Epithelial cell of prostate (primary cell): ENCODE data around the gene CNOT6.
"Not testable (repeated sequence)": the region's sequence is repeated elsewhere in the genome, so short reads cannot be mapped to it uniquely, and the experiment has no call there.

ENCODE experiments used
- DNase-seq: peaks from one replicate; pipeline ENCODE4 v3.0.0-alpha.2; 2011; ENCODE audit warnings: low read depth, low spot score
- H3K27ac ChIP-seq: fragments of 450-650 bp; 2 replicates; pipeline ENCODE4 v1.5.1; 2017; ENCODE audit warnings: mild to moderate bottlenecking

Gene CNOT6

DNA sequence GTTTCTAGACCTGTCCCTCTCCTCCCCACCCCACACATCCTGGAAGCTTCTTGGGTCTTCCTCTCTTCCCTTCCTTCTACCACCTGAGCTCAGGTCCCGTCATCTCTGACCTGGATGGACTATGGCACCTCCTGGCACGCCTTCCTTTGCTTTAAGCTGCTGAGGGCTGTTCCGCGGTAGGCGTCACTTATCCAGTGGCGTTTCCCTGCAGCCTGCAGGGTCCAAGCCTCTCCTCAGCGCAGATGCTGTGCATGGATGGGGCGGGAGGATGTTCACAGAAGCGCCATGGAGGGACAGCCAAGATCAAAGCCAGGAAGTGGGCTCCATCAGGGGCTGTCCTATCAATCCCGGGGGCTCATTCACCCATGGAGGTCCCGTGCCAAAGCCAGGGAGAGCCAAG, 23.8 kb upstream of the CNOT6 start:
- DNase-seq = no peak
- H3K27ac ChIP-seq = no peak overlapping the region

DNA sequence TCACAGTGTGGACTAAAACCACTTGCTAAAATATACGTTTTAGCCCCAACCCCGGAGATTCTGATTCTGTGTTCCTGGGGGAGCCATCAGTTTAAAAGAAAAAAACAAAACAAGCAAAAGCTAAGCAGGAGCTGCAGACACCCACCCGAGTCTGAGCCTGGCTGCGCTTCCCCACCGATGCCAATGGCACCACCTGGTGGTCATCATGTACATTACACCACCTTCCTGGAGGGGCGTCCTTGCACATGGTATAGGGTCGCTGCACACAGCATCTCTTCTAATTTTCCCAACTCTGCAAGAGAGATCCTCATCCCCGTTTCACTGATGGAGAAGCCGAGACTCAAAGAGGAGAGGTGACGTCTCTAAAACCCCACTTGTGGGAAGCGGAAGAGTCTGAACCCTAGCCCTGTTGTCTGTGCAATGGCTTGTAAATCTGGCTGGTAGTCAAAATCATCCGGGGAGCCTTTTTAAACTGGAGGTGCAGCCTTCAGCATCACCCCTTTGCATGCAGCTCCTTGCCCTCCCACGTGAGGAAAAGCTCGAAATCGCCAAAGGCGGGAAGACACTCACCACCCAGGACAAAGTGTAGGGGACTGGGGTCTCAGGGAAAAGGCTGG, 23.1 kb upstream of the CNOT6 start:
- DNase-seq = no peak
- no peak overlapping the region for H3K27ac ChIP-seq

DNA sequence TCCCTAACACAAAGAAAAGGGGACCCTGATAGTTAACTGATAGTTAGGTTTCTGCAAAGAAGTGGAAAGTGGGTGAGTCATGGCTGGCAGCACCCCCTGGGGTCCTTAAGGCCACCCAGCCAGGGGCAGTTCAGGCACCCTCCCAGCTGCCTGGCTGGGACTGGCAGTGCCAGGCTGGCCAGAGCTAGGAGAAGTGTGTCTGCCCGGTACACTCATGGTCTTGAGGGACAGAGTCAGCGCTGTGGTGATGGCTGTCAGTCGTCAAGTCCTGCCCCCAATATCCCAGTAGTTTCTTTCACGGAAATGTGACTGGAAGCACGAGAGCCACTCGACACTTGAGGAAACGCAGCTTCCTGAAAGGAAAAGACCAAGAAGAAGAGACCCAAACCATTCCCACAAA, 22.3 kb upstream of the CNOT6 start:
- no peak for DNase-seq
- no peak overlapping the region for H3K27ac ChIP-seq

DNA sequence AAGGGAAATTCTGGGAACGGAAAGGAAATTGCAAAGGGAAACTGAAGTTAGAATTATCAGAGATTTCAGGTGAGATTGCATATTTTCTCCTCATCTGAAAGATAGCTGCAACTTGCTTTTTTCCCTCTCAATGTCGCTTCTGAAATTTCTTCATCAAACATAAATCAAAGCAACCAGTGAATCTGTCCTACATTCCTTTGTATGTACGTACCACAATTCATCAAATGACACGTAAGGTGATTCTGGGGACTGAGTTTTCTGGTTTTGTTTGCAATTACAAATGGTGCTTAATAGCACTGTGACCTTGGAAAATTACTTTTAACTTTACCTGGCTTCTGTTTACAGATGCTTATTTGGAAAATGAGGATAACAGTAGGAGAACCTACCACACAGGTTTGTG, 21.9 kb upstream of the CNOT6 start:
- no peak for DNase-seq
- H3K27ac ChIP-seq = no peak overlapping the region

DNA sequence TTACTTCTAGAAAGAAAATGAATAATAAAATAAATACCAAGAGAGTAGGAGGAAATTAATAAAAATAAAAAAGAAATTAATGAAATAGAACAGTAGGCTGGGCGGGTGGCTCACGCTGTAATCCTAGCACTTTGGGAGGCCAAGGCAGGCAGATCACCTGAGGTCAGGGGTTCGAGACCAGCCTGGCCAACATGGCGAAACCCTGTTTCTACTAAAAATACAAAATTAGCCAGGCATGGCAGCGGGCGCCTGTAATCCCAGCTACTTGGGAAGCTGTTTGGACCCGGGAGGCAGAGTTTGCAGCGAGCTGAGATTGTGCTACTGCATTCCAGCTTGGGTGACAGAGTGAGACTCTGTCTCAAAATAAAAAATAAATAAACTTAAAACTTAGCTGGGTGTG, 20.8 kb upstream of the CNOT6 start:
- not testable (repeated sequence) for H3K27ac ChIP-seq, DNase-seq

DNA sequence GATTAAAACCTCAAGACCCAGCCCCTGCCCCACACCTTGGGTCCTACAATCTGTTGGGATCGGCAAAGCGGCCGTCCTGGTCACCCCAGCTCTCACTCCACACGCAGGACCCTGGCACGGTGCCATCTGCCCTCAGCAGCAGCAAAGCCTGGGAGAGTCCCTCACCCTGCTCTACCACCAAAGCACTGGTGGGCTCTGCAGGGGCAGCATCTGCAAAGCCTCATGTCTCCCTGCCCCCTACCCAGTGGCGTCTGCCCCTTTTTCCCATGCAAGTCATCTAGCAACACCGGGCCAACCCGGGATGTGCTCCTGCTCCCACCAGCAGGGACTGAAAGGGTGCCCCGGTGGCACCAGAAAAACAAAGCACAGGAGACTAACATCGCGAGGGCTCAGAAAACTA, 19.6 kb upstream of the CNOT6 start:
- no peak overlapping the region for H3K27ac ChIP-seq
- no peak for DNase-seq

DNA sequence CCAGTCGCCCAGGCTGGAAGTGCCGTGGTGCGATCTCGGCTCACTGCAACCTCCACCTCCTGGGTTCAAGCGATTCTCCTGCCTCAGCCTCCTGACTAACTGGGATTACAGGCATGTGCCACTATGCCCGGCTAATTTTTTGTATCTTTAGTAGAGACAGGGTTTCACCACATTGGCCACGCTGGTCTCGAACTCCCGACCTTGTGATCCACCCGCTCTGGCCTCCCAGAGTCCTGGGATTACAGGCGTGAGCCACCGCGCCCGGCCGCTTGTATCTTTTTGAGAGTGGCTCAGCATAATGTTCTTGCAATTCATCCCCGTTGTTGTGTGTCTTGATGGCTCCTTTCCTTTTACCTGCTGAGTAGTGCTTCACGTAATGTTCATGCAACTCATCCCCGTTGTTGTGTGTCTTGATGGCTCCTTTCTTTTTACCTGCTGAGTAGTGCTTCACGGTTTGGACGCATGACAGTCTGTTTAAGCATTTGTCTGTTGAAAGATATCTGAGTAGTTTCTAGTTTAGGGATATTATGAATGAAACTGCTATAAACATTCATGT, 18.1 kb upstream of the CNOT6 start:
- not testable (repeated sequence) for DNase-seq, H3K27ac ChIP-seq

DNA sequence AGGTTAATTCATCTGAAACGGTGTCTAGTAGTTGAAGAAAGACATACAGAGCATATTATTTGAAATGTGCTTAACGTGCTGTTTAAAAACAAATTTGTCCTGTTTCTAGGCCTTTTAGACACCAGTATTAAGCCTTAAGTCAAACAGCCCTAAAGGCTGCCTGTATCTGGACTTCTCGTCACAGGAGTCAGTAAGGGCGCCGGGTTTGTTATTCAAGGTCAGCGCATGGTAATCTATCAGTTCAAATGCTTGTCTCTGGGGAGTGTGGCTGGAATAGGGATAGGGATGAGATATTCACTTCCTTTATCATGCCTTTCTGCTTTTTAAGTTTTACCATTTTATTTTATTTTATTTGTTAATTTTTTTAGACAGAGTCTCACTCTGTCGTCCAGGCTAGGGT, 9.4 kb upstream of the CNOT6 start:
- no peak overlapping the region for H3K27ac ChIP-seq
- no peak for DNase-seq

DNA sequence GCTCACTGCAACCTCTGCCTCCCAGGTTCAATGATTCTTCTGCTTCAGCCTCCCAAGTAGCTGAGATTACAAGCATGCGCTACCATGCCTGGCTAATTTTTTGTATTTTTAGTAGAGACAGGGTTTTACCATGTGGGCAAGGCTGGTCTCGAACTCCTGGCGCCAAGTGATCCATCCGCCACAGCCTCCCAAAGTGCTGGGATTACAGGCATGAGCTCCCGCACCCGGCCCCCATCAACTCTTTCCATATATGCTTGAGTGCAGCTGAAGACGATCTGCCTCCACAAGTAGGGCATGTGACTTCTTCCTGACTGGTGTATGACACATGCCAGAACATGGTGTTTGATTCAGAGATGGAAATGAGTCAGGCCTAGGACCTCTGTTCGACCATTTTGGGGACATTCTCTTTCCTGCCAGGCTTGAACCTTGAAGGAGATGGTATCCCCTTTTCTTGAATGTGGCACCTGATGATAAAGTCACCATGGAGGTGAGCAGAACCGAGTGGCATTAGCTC, 7.5 kb upstream of the CNOT6 start:
- DNase-seq = no peak
- H3K27ac ChIP-seq = no peak overlapping the region

DNA sequence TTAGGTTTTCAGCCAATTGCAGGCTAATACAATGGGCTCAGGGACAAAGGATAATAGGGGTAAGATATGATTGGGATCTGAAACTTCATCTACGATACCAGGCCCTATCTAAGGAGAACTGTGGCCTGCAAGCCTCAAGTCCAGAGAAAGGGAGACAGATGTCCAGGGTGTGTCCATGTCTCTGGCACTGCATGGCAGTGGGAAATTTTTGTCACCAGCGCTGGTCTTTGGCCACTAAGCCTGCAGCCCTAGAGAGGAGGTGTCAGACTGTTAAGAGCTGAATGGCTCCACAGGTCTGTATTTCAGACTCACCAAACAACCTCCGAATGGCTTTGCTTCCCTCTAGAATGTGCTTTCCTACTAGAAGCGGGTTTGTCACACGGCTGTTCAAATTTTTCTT, 6.6 kb upstream of the CNOT6 start:
- no peak for DNase-seq
- H3K27ac ChIP-seq = no peak overlapping the region

DNA sequence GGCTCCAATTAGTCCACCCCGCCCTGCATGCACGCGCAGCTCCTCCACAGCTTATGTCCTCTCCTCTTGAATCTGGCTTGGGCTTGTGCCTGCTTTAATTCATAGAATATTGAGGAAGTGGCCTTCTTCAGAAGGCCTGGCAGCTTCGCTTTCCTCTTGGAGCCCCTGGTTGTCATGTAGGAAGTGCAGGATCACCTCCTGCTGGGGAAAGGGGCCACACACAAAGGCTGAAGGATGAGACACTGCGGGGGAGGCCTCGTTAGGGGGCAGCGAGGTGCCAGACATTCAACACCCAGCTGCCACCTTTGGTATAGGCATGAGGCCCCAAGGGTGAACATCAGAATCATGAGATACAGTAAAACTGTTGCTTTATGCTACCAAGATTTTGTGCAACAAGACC, 2.7 kb upstream of the CNOT6 start:
- H3K27ac ChIP-seq = no peak overlapping the region
- no peak for DNase-seq

DNA sequence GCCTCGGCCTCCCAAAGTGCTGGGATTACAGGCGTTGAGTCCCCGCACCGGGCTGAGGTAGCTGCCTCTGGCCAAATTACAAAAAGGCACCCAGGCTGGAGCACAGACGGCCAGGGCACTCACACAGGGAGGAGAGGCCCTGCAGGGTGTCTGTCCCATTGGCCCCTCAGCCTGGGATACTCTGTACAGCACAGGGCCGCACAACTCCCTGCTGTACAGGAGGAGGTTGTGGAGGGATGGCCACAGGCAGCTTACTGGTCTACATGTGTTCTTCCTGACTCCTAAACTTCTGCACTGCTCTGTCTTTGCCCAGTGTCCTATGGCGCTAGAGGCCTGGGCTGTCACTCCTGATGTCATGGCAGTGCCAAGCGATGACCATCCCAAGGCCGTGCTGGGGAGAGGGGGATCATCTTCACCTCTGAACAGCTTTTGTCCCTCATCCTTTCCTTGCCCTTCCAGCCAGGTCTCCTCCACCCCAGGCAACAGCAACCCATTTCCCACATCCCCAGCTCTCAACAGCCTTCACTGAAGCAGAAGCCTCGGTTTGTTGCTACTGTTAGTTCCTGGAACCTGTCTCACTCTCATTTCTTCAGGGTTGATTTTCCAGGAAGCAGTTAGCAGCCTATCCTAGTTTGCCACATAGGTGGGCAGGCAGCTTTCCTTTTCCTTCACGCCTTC, 1.8 kb upstream of the CNOT6 start:
- DNase-seq = no peak
- H3K27ac ChIP-seq = no peak overlapping the region

DNA sequence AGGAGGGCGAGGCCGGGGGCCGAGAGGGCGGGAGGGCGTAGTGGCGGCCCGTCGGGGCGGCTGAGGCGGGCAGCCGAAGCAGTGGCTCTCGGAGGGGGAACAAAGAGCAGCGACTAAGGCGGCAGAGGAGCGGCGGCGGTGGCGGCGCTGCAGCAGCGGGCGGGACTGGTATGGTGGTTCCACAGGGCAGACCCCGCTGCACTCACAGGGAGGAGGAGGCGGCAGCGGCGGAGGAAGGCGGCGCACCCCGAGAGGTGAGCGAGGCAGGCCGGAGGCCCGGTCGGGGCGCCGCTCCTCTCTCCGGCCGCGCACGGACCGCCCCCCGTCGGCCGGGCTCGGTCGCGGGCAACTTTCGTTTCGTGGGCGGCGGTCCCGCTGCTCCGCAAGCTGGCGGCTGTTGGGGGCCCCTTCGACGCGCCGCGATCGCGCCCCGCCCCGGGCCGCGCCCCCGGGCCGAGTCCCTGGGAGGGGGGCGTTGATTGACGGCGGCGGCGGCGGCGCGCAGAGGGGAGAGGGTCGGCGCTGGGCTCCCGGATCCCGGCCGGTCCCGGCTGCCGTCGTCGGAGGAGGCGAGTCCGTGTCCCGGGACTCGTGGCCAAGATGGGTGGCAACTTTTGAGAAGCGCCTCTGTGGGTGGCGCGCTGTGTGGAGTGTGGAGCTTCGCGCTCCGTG, 467 bp downstream of the CNOT6 start:
- DNase-seq = no peak
- H3K27ac ChIP-seq = peak overlapping the region; percentile 75

DNA sequence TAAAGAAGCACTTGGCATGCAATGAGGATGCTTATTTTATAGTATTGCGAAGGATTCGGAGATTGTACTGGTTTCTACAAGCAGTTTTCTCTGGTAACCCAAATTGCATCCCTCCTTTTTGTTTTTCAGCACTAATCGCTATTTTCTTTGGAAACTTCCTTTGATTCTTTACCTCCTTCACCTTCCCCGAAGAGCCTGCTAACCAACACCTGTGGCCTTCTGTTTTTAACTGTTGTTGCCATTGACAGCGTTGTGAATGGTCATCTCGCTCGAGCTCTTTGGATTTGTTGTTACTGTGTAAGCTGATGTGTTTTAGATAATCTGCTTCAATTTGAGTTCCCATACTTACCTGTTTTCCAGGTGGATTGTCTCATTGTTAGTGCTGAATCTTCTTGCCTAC, 1.1 kb downstream of the CNOT6 start:
- no peak for DNase-seq
- H3K27ac ChIP-seq = peak overlapping the region; percentile 75

DNA sequence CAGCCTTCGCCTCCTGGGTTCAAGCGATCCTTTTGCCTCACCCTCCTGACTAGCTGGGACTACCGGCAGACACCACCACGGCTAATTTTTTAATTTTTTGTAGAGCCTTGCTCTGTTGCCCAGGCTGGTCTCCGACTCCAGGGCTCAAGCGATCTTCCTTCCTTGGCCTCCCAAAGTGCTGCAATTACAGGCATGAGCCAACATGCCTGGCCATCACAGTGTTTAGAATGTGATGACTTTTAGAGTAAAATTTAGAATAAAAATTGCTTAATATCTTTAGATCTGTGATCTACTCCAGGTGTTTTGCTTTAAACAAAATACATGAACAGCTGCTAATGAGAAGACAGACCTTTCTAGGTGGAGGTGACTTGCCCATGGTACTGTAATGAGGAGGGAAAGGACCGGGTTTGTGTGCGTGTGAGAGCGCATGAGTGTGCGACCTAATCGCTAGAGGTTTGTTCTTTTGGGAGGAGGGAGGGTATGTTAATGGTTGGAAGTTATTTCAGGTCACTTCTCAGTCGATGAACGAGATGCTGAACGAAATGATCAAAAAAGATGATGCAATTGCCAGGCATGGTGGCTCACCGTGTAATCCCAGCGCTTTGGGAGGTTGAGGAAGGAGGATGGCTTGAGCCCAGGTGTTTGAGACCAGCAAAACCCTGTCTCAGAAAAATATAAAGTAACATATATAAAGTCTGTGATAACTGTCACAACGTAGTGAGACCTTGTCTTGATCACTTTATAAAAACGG, 2.0 kb downstream of the CNOT6 start:
- DNase-seq = no peak
- H3K27ac ChIP-seq = peak overlapping the region; percentile 75

DNA sequence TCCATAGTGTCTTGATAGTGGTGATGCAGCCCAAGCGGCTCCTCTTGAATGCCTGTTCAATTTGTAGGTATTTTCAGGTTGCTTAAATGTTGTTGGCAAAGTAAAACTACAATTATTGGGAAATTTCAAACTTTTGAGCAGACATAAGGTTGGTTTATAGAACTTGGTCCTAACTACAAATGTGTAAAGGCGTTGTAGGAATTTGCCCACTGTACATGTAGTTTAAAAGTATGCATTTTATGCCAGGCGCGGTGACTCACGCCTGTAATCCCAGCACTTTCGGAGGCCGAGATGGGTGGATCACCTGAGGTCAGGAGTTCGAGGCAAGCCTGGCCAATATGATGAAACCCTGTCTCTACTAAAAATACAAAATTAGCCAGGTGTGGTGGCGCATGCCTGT, 2.6 kb downstream of the CNOT6 start:
- peak overlapping the region; percentile 75 for H3K27ac ChIP-seq
- not testable (repeated sequence) for DNase-seq

DNA sequence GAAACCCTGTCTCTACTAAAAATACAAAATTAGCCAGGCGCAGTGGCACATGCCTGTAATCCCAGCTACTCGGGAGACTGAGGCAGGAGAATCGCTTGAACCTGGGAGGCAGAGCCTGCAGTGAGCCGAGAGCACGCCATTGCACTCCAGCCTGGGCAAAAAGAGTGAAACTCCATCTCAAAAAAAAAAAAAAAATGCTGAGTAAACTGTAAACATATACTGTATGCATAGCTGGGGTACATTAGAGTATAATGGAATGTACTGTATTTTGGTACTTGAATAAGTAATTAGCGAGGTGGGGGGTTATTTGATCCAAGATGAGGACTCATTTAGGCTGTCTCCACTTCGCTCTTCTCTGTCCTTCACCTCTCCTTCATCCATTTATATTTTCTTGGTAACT, 3.7 kb downstream of the CNOT6 start:
- DNase-seq, H3K27ac ChIP-seq: not testable (repeated sequence)

DNA sequence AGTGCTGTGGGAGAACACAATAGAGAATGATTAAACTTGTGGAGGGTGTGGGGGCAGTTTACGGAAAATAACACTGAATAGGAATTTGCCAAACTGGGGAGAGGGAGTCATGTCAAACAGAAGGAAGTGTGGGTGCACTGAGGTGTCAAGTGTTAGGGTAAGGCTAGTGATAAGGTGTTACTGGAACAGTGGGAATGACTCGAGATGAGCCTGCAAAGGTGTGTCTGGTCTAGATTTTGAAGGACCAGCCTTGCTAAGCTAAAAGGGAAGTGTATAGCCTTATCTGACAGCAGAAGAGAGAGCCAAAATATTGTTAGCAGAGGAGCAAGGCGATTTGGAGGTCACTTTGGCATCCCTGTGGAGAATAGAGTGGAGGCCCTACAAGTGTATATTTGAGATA, 4.2 kb downstream of the CNOT6 start:
- no peak for DNase-seq
- no peak overlapping the region for H3K27ac ChIP-seq

DNA sequence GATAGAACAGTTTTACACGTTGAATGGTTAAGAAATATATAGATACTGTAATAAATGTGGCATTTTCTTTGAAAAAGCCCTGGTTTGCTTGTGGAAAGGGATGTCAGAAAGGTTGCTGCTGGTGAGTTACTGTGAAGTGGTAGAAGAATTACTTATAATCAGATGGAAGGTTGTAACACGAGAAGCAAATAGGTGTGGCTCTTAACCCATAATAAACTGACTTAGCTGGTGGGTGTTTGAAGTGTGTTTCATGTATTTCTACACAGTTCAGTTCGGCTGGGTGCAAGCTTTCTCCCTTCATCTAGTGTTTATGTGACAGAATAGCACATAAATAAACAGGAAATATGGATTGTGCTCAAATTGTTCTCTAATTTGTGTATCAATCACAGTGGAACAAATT, 5.5 kb downstream of the CNOT6 start:
- no peak overlapping the region for H3K27ac ChIP-seq
- DNase-seq = no peak

DNA sequence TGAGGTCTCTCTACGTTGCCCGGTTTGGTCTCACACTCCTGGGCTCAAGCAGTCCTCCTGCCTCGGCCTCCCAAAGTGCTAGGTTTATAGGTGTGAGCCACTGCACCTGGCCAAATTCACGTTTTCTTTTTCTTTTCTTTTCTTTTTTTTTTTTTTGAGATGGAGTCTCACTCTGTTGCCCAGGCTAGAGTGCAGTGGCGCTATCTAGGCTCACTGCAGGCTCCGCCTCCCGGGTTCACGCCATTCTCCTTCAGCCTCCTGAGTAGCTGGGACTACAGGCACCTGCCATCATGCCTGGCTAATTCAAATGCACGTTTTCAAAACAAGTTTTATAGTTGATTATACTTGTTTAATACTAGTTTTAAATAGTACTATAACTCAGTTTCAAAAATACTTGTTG, 6.1 kb downstream of the CNOT6 start:
- not testable (repeated sequence) for H3K27ac ChIP-seq, DNase-seq

DNA sequence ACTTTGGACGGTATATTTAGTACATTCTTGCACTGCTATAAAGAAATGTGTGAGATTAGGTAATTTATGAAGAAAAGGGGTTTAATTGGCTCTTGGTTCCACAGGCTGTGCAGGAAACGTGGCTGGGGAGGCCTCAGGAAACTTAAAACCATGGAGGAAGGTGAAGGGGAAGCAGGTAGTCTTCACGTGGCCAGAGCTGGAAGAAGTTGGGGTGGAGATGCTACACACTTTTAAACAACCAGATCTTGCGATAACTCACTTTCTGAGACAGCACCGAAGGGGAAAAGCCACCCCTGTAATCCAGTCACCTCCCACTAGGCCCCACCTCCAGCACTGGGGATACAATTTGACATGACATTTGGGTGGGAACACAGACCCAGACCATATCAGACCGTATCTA, 13.5 kb downstream of the CNOT6 start:
- DNase-seq = no peak
- no peak overlapping the region for H3K27ac ChIP-seq
